Lower leg skin (tissue), 4 donors: Measurements from ENCODE around the gene DTNB. TPM values are rescaled to one million over a fixed set of nuclear protein-coding genes. Genes with fewer than 3 reads are reported as not detected.

Source experiments
- DNase-seq, 2 donors: peaks; one replicate each; pipeline ENCODE4 v3.0.0-alpha.2; 2019; ENCODE audit warnings: low spot score in 2 of 2
- H3K4me3 ChIP-seq: fragments of 200-600 bp; sonication (generic); 2 replicates; pipeline ENCODE4 v1.5.1; 2017; ENCODE audit warnings: mild to moderate bottlenecking, low read depth; ENCODE audit not compliant: poor library complexity, severe bottlenecking
- CTCF ChIP-seq, 3 donors: fragments of 450-650 bp; IDR thresholded peaks; one replicate each; pipeline ENCODE4 v1.5.1; 2016; ENCODE audit warnings: antibody characterized with exemption in 3 of 3, mild to moderate bottlenecking in 3 of 3, moderate library complexity in 2 of 3
- POLR2A ChIP-seq, 2 donors: fragments of 450-650 bp; IDR thresholded peaks; one replicate each; pipeline ENCODE4 v1.6.1; 2016 to 2017; ENCODE audit warnings: antibody characterized with exemption in 2 of 2, mild to moderate bottlenecking in 1 of 2, moderate library complexity in 1 of 2
- WGBS, 2 donors: methylation state at CpG; one replicate each; pipeline ENCODE4 v1.1.5; 2018; 5-methylcytosine and 5-hydroxymethylcytosine counted together
- intact Hi-C: fragments of 100-400 bp; cut with DNase I; formaldehyde crosslinking; loops from one replicate; pipeline ENCODE4 v1.15.0; 2023; ENCODE audit warnings: low total_unique reads
- total RNA-seq, 4 donors: library from RNA; depleted of rRNA; stranded (reverse); fragments of >200 nt; gene quantifications; one replicate each; pipeline ENCODE4 v1.1.0, GENCODE V29; 2016

Gene DTNB
- total RNA-seq, 4 donors from 2014 or later, result 8.8 to 15.2 (median 12.7) TPM

- 82 to 85% methylated on average over 11 of the region's 11 CpGs for WGBS, 2 donors
- no peak overlapping the region for H3K4me3 ChIP-seq
- TF ChIP-seq CTCF (IDR thresholded peaks at IDR 0.05), result no peak
- TF ChIP-seq POLR2A (IDR thresholded peaks at IDR 0.05), result no peak
- no peak for DNase-seq
- intact Hi-C loops, result no loop called here
Observed at GRCh38 chr2:25478736-25479135, 194.6 kb downstream of the DTNB start.

GRCh38 chr2:25473758-25474340 lies 199.5 kb downstream of the DTNB start:
- DNase-seq, result no peak
- no peak for TF ChIP-seq POLR2A (IDR thresholded peaks at IDR 0.05)
- no peak for TF ChIP-seq CTCF (IDR thresholded peaks at IDR 0.05)
- H3K4me3 ChIP-seq, result no peak overlapping the region
- intact Hi-C loops, result no loop called here
- WGBS, 2 donors, result 73 to 77% methylated on average over 12 of the region's 12 CpGs

GRCh38 chr2:25473131-25473530 lies 200.2 kb downstream of the DTNB start:
- H3K4me3 ChIP-seq, result no peak overlapping the region
- no peak for TF ChIP-seq CTCF (IDR thresholded peaks at IDR 0.05)
- TF ChIP-seq POLR2A (IDR thresholded peaks at IDR 0.05), result no peak
- DNase-seq, result no peak
- 75 to 79% methylated on average over 1 of the region's 1 CpG for WGBS, 2 donors
- intact Hi-C loops, result no loop called here

GRCh38 chr2:25470806-25471205 lies 202.6 kb downstream of the DTNB start:
- no peak overlapping the region for H3K4me3 ChIP-seq
- 89 to 97% methylated on average over 3 of the region's 3 CpGs for WGBS, 2 donors
- intact Hi-C loops, result no loop called here
- TF ChIP-seq POLR2A (IDR thresholded peaks at IDR 0.05) (no peak), CTCF (IDR thresholded peaks at IDR 0.05) (no peak)
- no peak for DNase-seq

- intact Hi-C loops, result no loop called here
- TF ChIP-seq CTCF (IDR thresholded peaks at IDR 0.05) (no peak), POLR2A (IDR thresholded peaks at IDR 0.05) (no peak)
- WGBS, 2 donors, result 97 to 98% methylated on average over 3 of the region's 3 CpGs
- H3K4me3 ChIP-seq, result no peak overlapping the region
- DNase-seq, result no peak
Observed at GRCh38 chr2:25467743-25468142, 205.6 kb downstream of the DTNB start.

- no peak for DNase-seq
- whole genome bisulfite sequencing, 2 donors, result 94 to 95% methylated on average over 6 of the region's 6 CpGs
- TF ChIP-seq POLR2A (IDR thresholded peaks at IDR 0.05) (no peak), CTCF (IDR thresholded peaks at IDR 0.05) (no peak)
- no peak overlapping the region for H3K4me3 ChIP-seq
- intact Hi-C loops, result no loop called here
Observed at GRCh38 chr2:25462021-25462420, 211.4 kb downstream of the DTNB start.
